ENCODE measurements around the gene ZMIZ1.
"Not testable (repeated sequence)": the region's sequence is repeated elsewhere in the genome, so short reads cannot be mapped to it uniquely, and the experiment has no call there.

ZMIZ1 gene

DNA sequence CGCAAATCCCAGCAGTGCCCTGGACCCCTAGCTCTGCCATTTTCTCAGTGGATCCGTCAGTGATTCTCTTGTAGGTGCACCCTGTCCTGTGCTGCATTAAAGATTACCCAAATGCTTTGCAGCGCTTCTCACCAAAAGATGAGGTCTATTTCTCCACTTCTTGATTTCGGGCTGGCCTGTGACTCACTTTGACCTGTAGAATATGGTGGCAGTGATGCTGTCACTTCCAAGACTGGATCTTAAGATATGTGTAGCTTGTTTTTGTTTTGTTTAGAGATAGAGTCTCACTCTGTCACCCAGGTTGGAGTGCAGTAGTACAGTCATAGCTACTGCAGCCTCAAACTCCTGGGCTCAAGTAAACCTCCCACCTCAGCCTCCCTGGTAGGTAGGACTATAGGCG is 37.0 kb upstream of the ZMIZ1 start:
- no peak for DNase-seq

DNA sequence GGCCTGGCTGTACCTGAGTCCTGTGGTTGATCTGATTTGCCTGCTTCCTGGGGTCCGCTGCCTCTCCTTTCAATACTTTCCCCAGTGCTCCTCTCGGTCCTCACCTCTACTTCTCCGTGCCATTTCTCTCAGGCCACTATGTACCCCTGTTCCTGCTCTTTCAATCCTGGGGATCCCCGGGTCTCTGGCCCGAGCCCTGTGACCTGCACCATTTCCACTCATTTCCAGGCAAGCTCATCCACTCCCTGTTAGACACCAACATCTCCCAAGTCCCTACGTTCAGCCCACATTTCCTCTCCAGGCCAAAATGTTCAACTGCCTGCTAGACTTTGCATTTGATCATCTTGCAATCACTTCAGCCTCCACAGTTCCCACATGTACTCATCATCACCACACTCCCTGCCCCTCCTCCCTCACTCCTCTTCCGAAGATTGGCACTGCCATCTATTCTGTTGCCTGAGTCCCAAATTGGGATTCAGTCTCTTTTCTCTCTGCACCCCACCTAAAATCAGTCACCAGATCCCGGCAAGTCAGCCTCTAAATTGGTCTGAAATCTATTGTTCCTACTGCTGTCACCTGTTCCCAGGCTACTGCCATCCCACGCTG is 34.4 kb upstream of the ZMIZ1 start:
- DNase-seq = no peak

DNA sequence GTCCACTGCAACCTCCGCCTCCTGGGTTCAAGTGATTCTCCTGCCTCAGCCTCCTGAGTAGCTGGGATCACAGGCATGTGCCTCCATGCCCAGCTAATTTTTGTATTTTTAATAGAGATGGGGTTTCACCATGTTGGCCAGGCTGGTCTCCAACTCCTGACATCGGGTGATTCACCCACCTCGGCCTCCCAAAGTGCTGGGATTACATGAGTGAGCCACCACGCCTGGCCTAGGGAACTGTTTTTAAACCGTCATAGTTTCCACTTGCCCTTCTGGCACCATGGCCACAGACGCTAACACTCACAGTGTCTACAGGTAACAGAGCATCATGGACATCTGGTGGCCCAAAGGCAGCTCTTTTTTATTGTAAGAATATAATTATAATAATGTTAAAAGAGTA is 32.4 kb upstream of the ZMIZ1 start:
- DNase-seq = not testable (repeated sequence)

DNA sequence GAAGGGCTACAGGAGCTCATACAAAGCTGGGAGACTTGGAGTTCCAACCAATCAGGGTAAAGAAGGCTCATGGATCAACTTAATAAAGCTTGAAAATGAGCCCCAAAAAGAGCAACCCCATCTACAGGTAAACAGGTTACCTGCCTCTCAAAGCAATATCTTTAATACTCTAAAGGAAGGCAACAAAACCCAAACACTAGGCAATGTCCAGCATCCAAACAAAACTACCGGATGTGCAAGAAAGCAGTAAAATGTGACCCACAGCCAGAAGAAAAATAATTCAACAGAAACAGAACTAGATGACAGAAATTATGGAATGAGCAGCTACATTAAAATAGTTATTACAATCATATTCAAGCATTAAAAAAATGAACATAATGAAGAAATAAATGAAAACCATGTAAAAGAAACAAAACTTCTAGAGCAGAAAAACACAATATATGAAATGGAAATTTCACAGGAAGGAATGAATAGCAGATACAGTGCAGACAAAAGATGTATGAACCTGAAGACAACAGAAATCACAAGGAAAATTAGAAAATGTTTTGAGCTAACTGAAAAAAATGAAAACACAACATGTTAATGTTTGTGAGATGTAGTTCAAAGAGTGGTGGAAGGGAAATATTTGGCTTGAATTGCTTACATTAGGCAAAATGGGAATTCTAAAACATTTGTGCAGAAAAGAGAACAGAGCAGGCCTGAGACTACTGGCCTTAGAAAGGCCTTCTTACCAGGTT is 30.5 kb upstream of the ZMIZ1 start:
- no peak for DNase-seq

DNA sequence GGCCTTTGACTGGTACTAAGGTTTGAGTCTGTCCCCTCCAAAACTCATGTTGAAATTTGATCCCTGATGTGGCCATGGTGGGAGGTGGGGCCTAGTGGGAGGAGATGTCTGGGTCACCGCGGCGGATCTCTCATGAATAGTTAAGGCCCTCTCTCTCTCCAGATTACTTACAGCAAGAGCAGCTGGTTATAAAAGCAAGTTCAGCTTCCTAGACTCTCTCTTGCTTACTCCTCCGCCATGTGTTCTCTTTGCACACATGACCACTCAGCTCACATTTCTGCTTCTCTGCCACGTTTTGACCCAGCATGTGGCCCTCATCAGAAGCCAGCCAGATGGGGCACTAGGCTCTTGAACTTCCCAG is 29.9 kb upstream of the ZMIZ1 start:
- peak; percentile 39 for DNase-seq

DNA sequence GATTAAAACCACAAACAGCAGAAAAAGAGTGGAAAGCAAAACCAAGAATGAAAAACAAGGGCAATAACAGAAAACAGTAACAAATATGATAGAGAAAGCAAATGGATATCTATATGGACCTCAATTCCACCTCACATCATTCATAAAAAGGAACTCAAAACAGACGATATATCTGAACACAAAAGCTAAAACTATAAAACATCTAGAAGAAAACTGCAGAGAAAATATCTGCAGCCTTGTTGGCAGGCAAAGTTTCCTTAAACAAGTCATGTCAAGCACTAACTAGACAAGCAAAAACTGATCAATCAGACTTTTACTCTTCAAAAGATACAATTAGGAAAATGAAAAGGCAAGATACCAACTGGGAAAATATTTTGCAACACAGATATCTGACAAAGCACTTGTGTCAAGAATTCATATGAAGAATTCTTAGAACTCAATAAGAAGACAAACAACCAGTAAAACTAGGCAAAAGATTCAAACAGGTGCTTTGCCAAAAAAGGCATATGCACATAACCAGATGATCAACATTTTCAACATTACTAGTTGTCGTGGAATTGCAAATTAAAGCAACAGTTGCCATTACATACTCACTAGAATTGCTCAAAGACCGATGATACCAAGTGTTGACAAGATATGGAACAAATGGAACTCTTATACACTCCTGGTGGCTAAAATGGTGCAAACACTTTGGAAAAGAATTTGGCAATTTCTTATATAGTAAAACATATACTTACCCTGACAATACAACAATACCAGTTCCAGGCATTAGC is 25.9 kb upstream of the ZMIZ1 start:
- DNase-seq = no peak

DNA sequence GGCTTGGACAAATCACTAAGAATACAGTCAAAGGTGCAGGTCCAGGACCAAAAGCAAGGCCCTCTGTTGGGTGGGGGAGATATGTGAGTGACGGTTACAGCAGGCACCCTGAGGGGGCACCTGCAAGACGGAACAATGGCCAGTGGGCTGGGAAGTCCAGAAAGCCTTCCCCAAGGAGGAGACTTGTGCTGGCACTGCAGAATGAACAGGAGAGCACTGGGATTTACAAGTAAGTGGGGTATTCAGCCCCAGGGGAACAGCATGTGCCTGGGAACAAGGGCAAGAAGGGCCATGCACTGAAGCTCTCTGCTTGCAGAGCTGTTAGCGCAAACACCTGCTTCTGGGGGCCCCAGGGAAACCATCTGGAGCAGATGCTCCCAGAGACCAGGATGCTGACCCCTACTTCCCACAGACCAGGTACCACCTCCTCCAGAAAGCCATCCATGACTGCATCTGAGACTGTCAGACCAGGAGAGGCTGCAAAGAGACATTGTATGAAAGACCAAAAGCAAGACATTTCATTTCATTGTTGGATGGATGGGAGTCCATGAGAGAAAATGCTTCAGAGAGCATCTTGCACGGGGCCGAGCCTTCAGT is 24.6 kb upstream of the ZMIZ1 start:
- no peak for DNase-seq

DNA sequence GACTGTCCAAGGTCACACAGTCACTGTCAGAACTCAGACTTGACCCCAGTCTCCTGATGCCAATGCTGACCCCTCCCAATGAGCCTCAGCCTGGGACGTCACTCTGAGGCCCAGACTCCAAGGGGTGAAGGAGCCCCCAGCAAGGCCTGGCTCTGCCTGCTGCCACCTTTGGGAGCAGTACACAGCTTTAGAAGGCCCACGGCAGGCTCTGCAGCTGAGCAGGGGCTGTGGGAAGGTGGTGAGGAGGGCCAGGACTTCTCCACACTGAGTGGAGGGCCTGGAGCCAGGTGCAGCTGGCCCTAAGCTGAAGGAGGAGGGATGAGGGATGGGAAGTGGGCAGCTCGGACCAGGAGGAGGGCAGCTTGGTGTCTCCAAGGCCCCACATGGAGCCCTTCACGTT is 23.9 kb upstream of the ZMIZ1 start:
- DNase-seq = no peak

DNA sequence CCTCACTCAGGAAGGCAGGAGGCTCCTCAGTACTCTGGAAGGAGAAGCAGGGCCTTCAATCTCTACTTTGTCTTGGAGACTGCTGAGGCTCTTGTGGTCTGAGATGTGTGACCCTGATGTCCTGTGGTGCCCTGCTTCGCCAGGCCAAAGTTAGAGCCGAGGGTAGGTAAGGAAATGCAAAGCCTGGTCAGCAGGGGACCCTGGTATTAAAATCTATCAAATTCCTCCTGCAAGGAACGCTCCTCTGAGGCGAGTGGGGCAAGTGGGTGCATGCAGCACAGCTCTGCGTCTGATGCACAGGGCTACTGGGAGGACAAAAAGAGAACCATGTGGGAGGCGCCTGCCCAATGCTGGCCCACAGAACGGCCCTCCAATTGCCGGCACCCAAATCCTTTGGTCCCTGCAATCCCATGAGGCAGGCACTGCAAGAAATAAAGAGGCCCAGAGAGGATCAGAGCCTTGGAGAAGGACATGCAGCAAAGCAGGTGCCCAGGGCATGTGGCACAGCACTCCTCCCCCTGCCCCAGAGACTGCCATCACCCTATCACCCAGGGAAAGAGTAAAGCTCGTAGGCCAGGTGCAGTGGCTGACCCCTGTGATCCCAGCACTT is 23.1 kb upstream of the ZMIZ1 start:
- no peak for DNase-seq

DNA sequence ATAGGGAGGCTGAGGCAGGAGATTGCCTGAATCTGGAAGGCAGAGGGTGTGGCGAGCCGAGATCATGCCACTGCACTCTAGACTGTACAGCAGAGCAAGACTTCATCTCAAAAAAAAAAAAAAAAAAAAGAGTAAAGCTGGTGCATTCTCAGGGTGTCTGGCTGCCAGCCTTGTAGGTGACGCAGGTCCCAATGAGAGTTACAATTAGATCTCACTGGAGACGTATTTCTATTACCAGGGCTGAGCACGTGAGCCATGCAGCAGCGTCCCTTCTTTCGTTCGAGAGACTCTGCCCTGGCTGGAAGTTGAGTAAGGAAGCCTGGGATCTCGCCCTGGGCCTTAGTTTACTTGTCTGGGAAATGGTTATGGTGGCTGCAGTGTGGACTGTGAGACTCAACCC is 22.4 kb upstream of the ZMIZ1 start:
- no peak for DNase-seq

DNA sequence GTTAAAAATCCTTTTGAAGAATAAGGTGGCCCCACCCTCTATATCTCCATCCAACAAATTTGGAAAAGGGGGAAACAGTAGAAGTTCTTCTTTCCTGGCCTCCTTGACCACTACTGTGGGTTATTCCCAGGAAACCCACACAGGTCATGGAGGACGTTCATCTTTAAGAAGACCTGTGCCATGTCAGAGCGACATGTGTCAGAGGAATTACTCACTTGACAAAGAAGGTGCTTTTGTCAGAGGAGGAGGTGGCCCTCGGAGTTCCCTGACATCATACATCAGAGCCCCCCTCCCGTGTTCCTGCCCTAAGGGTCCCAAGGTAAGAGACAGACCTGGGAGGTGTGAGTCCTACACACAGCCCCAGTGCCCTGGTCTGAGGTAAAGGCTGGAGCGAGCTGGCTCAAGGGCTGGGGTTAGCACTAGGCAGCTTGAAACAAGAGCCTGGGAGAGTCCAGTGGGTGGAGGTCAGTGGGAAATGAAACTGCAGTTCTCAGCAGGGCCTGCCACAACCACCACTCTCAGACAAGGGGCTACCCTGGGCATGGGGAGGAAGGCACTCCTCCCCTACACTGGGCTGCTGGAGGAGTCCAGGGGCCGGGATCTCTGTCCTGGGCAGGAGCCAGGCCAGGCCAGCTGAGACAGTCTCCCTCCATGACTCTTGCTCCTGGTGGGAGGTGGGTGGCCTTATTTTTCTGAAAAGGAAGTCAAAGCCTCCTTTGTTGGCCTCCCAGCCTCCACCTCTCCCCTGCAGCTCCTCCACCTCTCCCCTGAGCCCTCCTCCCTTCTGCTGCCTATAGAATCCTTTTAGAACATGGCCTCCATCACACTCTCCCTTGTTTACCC is 21.8 kb upstream of the ZMIZ1 start:
- no peak for DNase-seq

DNA sequence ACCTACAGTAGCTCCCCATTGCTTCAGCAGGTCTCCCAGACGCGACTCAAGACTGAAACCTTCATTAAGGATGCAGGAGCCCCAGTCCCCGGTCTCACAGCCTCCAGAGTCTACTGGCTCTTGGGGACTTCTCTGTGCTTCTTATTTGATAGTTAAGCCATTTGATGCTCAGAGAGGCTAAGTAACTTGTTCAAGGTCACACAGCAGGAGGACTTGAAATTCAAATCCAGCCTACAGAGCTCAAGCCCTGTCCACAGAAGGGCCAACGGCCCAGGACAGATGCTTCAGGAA is 21.2 kb upstream of the ZMIZ1 start:
- no peak for DNase-seq

DNA sequence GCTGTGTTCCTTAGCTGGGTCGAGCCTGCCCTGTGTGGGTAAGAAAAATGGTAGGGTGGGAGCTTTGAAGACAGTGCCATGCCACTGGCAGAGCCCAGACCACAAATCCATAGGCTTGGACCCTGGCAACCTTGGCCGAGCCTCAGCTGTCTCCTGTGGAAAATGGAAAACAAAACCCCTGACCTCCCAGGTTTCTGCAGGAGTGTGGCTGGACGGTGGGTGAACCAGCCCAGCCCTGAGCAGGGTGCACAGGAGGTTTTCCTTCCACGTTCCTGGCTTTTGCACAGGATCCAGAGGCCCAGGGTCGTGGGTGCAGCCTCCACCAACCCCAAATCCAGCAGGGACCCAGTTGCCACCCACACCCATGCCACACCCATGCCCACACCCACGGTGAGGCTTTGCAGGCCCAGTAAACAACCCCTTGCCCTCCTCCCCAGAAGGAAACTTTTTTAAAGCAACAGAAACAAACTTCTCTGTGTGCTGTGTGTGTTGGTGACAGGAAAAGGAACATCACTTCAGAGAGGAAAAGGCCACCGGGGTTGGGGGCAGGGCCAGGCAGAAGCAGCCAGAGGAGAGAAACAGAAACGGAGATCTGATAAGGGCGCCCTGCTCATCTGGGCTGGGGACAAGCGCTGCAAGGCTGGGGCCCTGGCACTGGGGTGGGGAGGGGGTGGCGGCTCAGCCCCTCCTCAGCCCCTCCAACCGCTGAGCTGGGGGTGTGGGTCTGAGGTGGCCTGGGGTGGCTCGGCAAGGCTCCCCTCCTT is 20.7 kb upstream of the ZMIZ1 start:
- no peak for DNase-seq

DNA sequence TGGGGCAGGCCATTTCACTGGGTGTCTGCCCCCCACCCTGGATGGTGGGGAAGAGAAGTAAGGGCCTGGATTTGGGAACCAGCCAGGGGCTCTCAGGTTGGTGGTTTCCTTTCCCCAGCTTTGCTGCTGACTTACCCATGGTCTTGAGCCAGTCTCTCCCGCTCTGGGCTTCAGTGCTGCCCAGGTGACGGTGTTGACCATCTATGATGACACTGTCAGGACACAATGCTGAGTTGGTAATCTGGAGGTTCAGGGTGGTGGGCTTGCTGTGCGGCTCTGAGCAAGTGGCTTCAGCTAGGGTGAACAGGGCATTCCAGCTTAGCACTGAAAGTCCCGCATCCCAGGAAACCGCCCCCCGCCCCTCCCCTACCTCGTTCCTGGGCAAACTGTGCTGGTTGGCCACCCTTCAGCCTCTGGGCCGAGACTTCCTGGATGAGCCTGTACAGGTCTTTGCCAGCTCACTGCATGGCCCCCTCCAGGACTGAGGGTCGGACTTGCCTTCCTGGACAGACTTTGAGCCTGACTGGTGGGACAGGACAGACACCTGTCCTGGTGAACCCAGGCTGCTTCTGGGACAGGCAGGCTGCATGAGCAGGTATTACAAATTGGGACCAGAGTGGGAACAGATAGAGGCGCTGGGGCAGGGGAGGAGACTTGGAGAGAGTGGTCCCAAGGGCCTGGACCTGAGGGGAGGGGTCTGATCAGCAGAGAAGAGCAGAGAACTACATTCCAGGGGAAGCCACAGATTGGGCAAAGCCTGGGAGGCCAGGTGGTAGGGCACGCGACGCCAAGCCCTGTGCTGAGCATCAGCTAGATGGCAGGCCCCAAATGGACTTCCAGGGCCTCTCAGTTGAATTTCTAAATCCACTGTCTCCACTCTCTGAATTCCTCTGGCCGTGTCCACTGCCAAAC is 19.9 kb upstream of the ZMIZ1 start:
- DNase-seq = no peak

DNA sequence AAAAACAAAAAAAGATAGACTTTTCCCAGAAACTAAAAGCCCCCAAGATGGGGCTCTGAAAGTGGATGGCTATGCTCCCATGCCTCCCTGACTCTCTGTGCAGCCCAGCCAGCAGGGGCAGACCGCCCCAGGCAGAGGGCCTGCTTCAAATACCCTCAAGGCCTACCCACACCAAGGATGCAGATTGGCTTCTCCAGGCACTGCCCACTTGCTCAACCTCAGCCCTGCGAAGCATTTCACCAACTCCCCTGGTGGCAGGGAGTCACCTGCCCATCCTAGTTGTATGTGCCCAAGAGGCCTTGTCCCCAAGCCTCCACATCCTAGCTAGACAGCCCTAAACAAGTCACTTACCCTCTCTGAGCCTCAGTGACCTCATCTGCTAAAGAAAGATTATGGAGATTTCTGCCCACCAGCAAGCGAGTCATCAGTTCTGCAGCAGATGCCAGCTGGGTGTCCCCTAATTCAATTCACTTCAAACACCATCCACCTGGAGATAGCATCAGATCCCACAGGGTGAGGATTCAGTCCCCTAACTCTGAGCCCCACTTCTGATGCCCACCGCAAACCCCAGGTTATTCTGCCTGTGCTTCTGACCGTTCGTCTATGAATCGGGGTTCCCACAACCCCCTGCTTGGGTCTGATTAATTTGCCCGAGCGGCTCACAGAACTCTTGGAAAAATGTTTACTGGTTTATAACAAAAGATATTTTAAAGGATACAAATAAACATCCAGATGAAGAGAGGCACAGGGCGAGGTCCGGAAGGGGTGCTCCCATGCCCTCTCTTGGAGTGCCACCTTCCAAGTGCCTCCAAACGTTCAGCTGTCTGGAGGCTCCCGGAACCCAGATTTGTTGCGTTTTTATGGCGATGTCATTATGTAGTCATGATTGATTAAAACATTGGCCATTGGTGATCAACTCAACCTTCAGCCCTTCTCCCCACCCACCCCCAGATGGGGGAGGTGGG is 18.6 kb upstream of the ZMIZ1 start:
- peak; percentile 22 for DNase-seq

DNA sequence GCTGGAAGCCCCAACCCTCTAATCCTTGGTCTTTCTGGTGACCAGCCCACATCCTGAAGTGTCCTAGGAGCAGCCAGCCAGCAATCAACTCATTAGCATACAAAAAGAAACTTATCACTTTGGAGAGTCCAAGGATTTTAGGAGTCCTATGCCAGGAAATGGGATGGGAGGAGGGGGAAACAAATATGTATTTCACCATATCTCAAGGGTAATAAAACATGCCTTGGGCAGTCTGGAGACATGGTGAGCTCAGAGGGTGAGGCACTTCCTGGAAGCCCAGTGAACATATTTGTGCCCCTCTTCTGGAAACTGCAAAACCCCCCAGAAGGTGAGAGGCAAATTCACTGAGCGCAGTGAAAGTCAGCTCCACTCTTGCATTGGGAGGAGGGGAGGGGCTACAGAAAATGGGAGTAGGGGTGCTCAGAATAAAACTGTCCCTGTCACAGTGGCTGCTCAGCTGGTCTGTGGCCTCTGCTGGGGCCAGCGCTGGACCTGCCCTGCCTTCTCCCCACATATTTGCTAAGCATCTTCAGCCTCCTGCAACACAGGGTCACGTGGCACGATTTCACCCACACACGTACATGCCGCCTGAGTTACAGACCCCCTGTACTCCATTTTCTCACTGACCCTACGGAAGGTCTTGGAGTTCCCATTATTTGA is 17.7 kb upstream of the ZMIZ1 start:
- DNase-seq = peak; percentile 68

DNA sequence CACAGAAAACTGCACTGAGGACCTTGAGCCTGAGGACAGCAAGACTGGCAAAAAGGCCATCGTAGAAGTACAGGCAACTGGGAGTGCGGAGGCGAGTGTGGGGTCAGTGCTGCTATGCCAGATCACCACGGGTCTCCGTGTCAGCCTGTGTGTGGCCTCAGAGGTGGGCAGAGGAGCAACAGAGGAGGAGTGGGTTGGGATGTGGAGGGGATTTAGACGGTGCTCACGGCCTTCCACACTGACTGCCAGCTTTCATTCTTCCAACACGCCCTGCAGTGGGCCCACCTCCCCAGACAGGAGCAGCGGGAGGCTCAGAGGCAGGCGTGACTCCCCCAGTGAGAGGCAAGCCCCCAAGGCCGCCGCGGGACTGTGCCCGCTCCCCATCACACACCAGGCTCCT is 17.0 kb upstream of the ZMIZ1 start:
- DNase-seq = no peak

DNA sequence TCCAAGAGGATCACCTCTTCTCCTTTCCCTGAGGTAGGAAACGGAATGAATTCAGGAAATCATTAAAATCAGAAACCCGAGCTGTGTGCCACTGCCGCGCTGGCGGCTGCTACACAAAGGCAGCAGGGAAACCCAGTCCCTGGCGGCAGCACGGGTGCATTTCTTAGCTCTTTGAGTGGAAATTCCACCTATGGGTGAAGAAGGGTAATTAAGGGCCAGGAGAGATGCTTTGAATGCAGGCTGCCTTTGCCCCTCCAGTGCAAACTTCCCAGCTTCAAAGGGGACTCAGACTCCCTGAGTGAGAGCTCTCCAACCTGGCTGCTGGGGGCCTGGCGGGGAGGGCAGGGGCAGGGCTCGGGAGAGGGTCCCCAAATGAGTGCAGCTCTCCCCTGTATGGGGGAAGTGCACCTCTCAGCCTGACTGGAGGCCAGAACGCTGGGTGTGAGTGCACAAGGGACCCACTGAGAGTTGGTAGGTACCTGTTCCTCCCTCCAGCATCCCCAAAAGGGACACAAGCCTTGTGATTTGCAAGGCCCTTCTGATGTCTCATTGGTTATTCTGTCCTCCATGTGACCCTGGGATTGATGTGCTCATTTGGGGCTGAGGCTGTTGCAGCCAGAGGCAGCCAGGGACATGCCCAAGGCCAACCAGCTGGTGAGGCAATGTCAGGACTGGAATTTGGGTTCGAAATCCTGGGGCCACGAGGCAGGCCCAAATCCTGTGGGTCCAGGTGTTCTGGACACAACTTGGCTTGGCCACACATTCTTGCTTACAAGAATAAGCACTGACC is 16.3 kb upstream of the ZMIZ1 start:
- no peak for DNase-seq

Data from fibroblast of skin of scalp (primary cell).